ENCODE data around the gene RABGAP1L.

GRCh38 chr1:175009532-175009931 is 850.2 kb downstream of the RABGAP1L start:
- no peak for TF ChIP-seq EZH2 (IDR thresholded peaks at IDR 0.05)
- no peak for TF ChIP-seq POLR2AphosphoS5 (IDR thresholded peaks at IDR 0.05; ENCODE audit: borderline replicate concordance, low read depth, low read length)
- no peak for TF ChIP-seq FOXP2 (optimal IDR thresholded peaks at IDR 0.05; ENCODE audit: control extremely low read depth, extremely low read length, insufficient read depth)
